NCI-H1694 treated with DMSO at 0.1 percent for 48 hours (cell line): ENCODE data around the gene DPEP2NB.
"Not testable (repeated sequence)": the region's sequence is repeated elsewhere in the genome, so short reads cannot be mapped to it uniquely, and the experiment has no call there.

Source experiments
- DNase-seq: peaks from one replicate; lab custom pipeline; 2025; lab: John Stamatoyannopoulos, UW

The DPEP2NB gene

GRCh38 chr16:67982011-67982696, 33.6 kb downstream of the DPEP2NB start:
- no peak for DNase-seq

GRCh38 chr16:67979955-67980678, 35.6 kb downstream of the DPEP2NB start, which contains the start of gene DPEP3:
TSS of gene DPEP3 (minus strand) at chr16:67980499. CDS start at chr16:67980380, 119 bp downstream.
- DNase-seq, result no peak

- no peak for DNase-seq
Observed at GRCh38 chr16:67977469-67978227, 38.1 kb downstream of the DPEP2NB start.

GRCh38 chr16:67977005-67977404, 38.7 kb downstream of the DPEP2NB start:
- DNase-seq, result no peak

- no peak for DNase-seq
Observed at GRCh38 chr16:67976205-67976604, 39.5 kb downstream of the DPEP2NB start.

- no peak for DNase-seq
Observed at GRCh38 chr16:67975321-67976105, 40.2 kb downstream of the DPEP2NB start.

GRCh38 chr16:67972285-67972684, 43.4 kb downstream of the DPEP2NB start:
- DNase-seq, result not testable (repeated sequence)

- DNase-seq, result no peak
Observed at GRCh38 chr16:67971111-67971510, 44.6 kb downstream of the DPEP2NB start.

- no peak for DNase-seq
Observed at GRCh38 chr16:67969254-67970039, 46.3 kb downstream of the DPEP2NB start.

GRCh38 chr16:67968400-67969253, 47.1 kb downstream of the DPEP2NB start, which contains the start of gene SLC12A4:
TSS of gene SLC12A4 (minus strand) at chr16:67968637. CDS start at chr16:67968553, 84 bp downstream.
- DNase-seq, result peak; percentile 22

- no peak for DNase-seq
Observed at GRCh38 chr16:67967958-67968399, 47.7 kb downstream of the DPEP2NB start.

GRCh38 chr16:67967183-67967957, 48.3 kb downstream of the DPEP2NB start:
- no peak for DNase-seq

GRCh38 chr16:67966549-67967182, 49.0 kb downstream of the DPEP2NB start:
- DNase-seq, result no peak

- DNase-seq, result no peak
Observed at GRCh38 chr16:67965668-67966548, 49.8 kb downstream of the DPEP2NB start.

- no peak for DNase-seq
Observed at GRCh38 chr16:67964477-67965131, 51.1 kb downstream of the DPEP2NB start.

GRCh38 chr16:67963662-67964321, 51.9 kb downstream of the DPEP2NB start:
- DNase-seq, result no peak
